IMR-90 (cell line): ENCODE data around the gene RMC1. TPM values are rescaled to one million over a fixed set of nuclear protein-coding genes. Genes with fewer than 3 reads are reported as not detected.
"Not testable (repeated sequence)": the region's sequence is repeated elsewhere in the genome, so short reads cannot be mapped to it uniquely, and the experiment has no call there.

Experiments
- ATAC-seq: fragments of 200-7000 bp; cut with Tn5 transposase; 2 replicates; pipeline ENCODE4 v1.9.1; 2020; ENCODE audit warnings: low read depth, mild to moderate bottlenecking, moderate library complexity
- BruUV-seq: library from RNA; stranded (reverse); fragments of 400-500 nt; replicated peaks from 2 replicates; lab custom pipeline; 2021; lab: Mats Ljungman, UMichigan
- CTCF ChIA-PET: fragments of 300-600 bp; formaldehyde crosslinking; extraction: SDS; loops from one replicate; lab custom pipeline; 2021; ENCODE audit warnings: antibody characterized with exemption; lab: Yijun Ruan, JAX
- POLR2A ChIA-PET: fragments of 300-600 bp; sonication (Branson Sonifier 250); formaldehyde crosslinking; loops from one replicate; lab custom pipeline; 2022; ENCODE audit warnings: antibody characterized with exemption; ENCODE audit not compliant: unreplicated experiment; lab: Charles Lee
- DNase-seq: peaks from one replicate; pipeline ENCODE4 v3.0.0; 2013
- H2AFZ ChIP-seq: replicated peaks from 2 replicates; pipeline ENCODE3; 2013; ENCODE audit warnings: low read length, mild to moderate bottlenecking; ENCODE audit not compliant: poor library complexity
- H2AK5ac ChIP-seq: 2 replicates; pipeline ENCODE4 v1.6.1; 2013; ENCODE audit warnings: low read depth, low read length, inconsistent platforms
- H2AK9ac ChIP-seq: replicated peaks from 2 replicates; pipeline ENCODE3; 2013; ENCODE audit warnings: mild to moderate bottlenecking, low read depth, low read length, moderate library complexity; ENCODE audit not compliant: poor library complexity
- H2BK120ac ChIP-seq: 2 replicates; pipeline ENCODE4 v1.6.1; 2013; ENCODE audit warnings: low read depth, low read length, inconsistent platforms
- H2BK15ac ChIP-seq: 3 replicates; pipeline ENCODE4 v1.6.1; 2013; ENCODE audit warnings: low read depth, low read length, inconsistent platforms
- H2BK20ac ChIP-seq: 2 replicates; pipeline ENCODE4 v1.6.1; 2013; ENCODE audit warnings: low read depth, mild to moderate bottlenecking, inconsistent platforms, low read length, moderate library complexity
- H2BK5ac ChIP-seq: 2 replicates; pipeline ENCODE4 v1.6.1; 2013; ENCODE audit warnings: mild to moderate bottlenecking, low read depth, low read length, inconsistent platforms; ENCODE audit not compliant: poor library complexity, severe bottlenecking
- H3K14ac ChIP-seq: replicated peaks from 2 replicates; pipeline ENCODE4 v1.6.1; 2013; ENCODE audit warnings: low read depth, low read length, inconsistent platforms
- H3K18ac ChIP-seq: 2 replicates; pipeline ENCODE4 v1.6.1; 2013; ENCODE audit warnings: low read depth, low read length, control low read depth
- H3K23ac ChIP-seq: 2 replicates; pipeline ENCODE4 v1.6.1; 2013; ENCODE audit warnings: low read depth, low read length, inconsistent platforms
- H3K27ac ChIP-seq: 2 replicates; pipeline ENCODE4 v1.5.1; 2013; ENCODE audit warnings: mild to moderate bottlenecking, control low read depth, low read length; ENCODE audit not compliant: insufficient read depth
- H3K27me3 ChIP-seq: 2 replicates; pipeline ENCODE4 v1.6.1; 2013; ENCODE audit warnings: low read length; ENCODE audit not compliant: control insufficient read depth, insufficient read depth
- H3K36me3 ChIP-seq: 2 replicates; pipeline ENCODE4 v1.6.1; 2013; ENCODE audit warnings: low read length, mixed read lengths; ENCODE audit not compliant: control insufficient read depth, insufficient read depth
- H3K4ac ChIP-seq: 2 replicates; pipeline ENCODE4 v1.6.1; 2013; ENCODE audit warnings: low read depth, low read length, inconsistent platforms
- H3K4me1 ChIP-seq: 2 replicates; pipeline ENCODE4 v1.6.1; 2013; ENCODE audit warnings: low read length, mixed read lengths; ENCODE audit not compliant: control insufficient read depth, insufficient read depth
- H3K4me2 ChIP-seq: 2 replicates; pipeline ENCODE4 v1.6.1; 2013; ENCODE audit warnings: low read depth, mild to moderate bottlenecking, control low read depth, low read length, moderate library complexity
- H3K4me3 ChIP-seq: 2 replicates; pipeline ENCODE4 v1.5.1; 2013; ENCODE audit warnings: low read depth, mild to moderate bottlenecking, control low read depth, low read length, moderate library complexity; ENCODE audit not compliant: insufficient read depth
- H3K56ac ChIP-seq: 2 replicates; pipeline ENCODE4 v1.6.1; 2013; ENCODE audit warnings: low read length, inconsistent platforms; ENCODE audit not compliant: insufficient read depth; ENCODE audit errors: extremely low read depth
- H3K79me1 ChIP-seq, 2 experiments: 2 replicates each; pipeline ENCODE4 v1.6.1; 2013; ENCODE audit warnings: low read length in 2 of 2, inconsistent platforms in 1 of 2, low read depth in 1 of 2
- H3K9ac ChIP-seq: 2 replicates; pipeline ENCODE4 v1.6.1; 2013; ENCODE audit warnings: low read depth, low read length, control low read depth
- H3K9me1 ChIP-seq: 2 replicates; pipeline ENCODE4 v1.6.1; 2013; ENCODE audit warnings: low read length, inconsistent platforms; ENCODE audit not compliant: insufficient read depth
- H3K9me3 ChIP-seq: 2 replicates; pipeline ENCODE4 v1.6.1; 2013; ENCODE audit warnings: low read length; ENCODE audit not compliant: control insufficient read depth, insufficient read depth
- H4K20me1 ChIP-seq: 2 replicates; pipeline ENCODE4 v1.6.1; 2013; ENCODE audit warnings: low read length, inconsistent platforms; ENCODE audit not compliant: insufficient read depth
- H4K5ac ChIP-seq: 2 replicates; pipeline ENCODE4 v1.6.1; 2013; ENCODE audit warnings: mild to moderate bottlenecking, low read depth, low read length, control low read depth
- H4K8ac ChIP-seq, 2 experiments: 2 replicates each; pipeline ENCODE4 v1.6.1; 2013; ENCODE audit warnings: low read depth in 2 of 2, low read length in 2 of 2, control low read depth in 1 of 2, inconsistent platforms in 1 of 2
- H4K91ac ChIP-seq: 2 replicates; pipeline ENCODE4 v1.6.1; 2013; ENCODE audit warnings: low read depth, low read length, inconsistent platforms; ENCODE audit not compliant: insufficient read depth
- ELK1 ChIP-seq: fragments of 150-350 bp; IDR thresholded peaks from 2 replicates; pipeline ENCODE4 v1.6.1; 2016; ENCODE audit warnings: low read depth, mild to moderate bottlenecking, low read length, moderate library complexity, borderline replicate concordance
- FOS ChIP-seq: fragments of 150-350 bp; IDR thresholded peaks from 2 replicates; pipeline ENCODE4 v1.6.1; 2016; ENCODE audit warnings: low read depth, low read length
- WGBS, 2 experiments: methylation state at CpG; one replicate each; pipeline versions ENCODE4 v1.1.5 to v1.1.7; 2013; ENCODE audit warnings: missing lambda C conversion rate in 2 of 2; ENCODE audit not compliant: insufficient read length in 1 of 2; ENCODE audit errors: extremely low coverage in 2 of 2; 5-methylcytosine and 5-hydroxymethylcytosine counted together
- dilution Hi-C: fragments of 300-500 bp; cut with HindIII; formaldehyde crosslinking; loops from one replicate; pipeline ENCODE4 v1.14.3; 2018; ENCODE audit warnings: low sequenced_read_pairs; ENCODE audit not compliant: unreplicated experiment
- in situ Hi-C: fragments of 300-500 bp; cut with MboI; formaldehyde crosslinking; loops from 3 replicates; pipeline ENCODE4 v1.14.3; 2019; ENCODE audit warnings: low sequenced_read_pairs, inconsistent platforms, mixed read lengths
- intact Hi-C: fragments of 100-400 bp; cut with micrococcal nuclease; formaldehyde crosslinking; loops from 2 replicates; pipeline ENCODE4 v1.10.0; 2022
- polyA plus RNA-seq, 3 experiments: library from polyadenylated mRNA; depleted of rRNA; stranded (reverse); fragments of >200 nt; gene quantifications; 2 replicates each; pipeline ENCODE4 v1.2.3, GENCODE V29; 2012; ENCODE audit warnings: low replicate concordance in 1 of 3
- total RNA-seq: library from RNA; depleted of rRNA; stranded (reverse); fragments of >200 nt; gene quantifications from 2 replicates; pipeline ENCODE4 v1.2.3, GENCODE V29; 2012
- TF ChIP-seq, protein P1 (sequence below): conservative IDR thresholded peaks from 2 replicates; pipeline ENCODE4 v1.5.1; 2012; ENCODE audit warnings: mild to moderate bottlenecking, low read depth, low read length, improper control_type of control experiment

RMC1 gene
- total and polyA plus RNA-seq, 2 of the 4 experiments (the other 2 are of a cell fraction), result 14.2 to 18.0 TPM

GRCh38 chr18:23556145-23556780, 53.0 kb downstream of the RMC1 start:
- Histone ChIP-seq H3K4me3 (no peak overlapping the region), H3K56ac (no peak overlapping the region), H3K9me1 (peaks cover 3% of the 10 kb centered on the region; the same call in 1 of the 2 replicates), H2AK9ac (no peak overlapping the region), H3K79me1 (peaks cover 1 to 3% of the 10 kb centered on the region in 2 experiments; a peak in 1 of 4 replicates), H2BK20ac (no peak overlapping the region), H2BK5ac (no peak overlapping the region), H4K20me1 (0 out of 2 replicates have a peak, but pooled peaks cover 2% of the 10 kb centered on the region), H3K14ac (no peak overlapping the region), H3K4ac (no peak overlapping the region), H3K9ac (no peak overlapping the region), H3K23ac (no peak overlapping the region), H3K4me1 (no peaks in the 10 kb centered on the region), H3K36me3 (peaks cover 50% of the 10 kb centered on the region), H3K4me2 (no peak overlapping the region), H4K8ac (no peak overlapping the region), H2BK15ac (no peak overlapping the region), H3K18ac (no peak overlapping the region), H2BK120ac (no peak overlapping the region), H3K9me3 (no peaks in the 10 kb centered on the region), H2AFZ (no peak overlapping the region), H4K91ac (no peak overlapping the region), H3K27me3 (no peaks in the 10 kb centered on the region), H2AK5ac (no peak overlapping the region), H4K5ac (no peak overlapping the region), H3K27ac (no peak overlapping the region)
- POLR2A ChIA-PET, result no interaction called here
- ATAC-seq (no peak), DNase-seq (no peak)
- no TSS peak for BruUV-seq
- CTCF ChIA-PET, result no interaction called here
- WGBS, 2 experiments, result 99% methylated on average over 14 of the region's 19 CpGs; no CpG with 5 or more reads in 1 of the 2 experiments
- dilution Hi-C loops, result no loop called here
- in situ Hi-C loops, result no loop called here
- intact Hi-C loops, result no loop called here
- TF ChIP-seq, protein P1, sequence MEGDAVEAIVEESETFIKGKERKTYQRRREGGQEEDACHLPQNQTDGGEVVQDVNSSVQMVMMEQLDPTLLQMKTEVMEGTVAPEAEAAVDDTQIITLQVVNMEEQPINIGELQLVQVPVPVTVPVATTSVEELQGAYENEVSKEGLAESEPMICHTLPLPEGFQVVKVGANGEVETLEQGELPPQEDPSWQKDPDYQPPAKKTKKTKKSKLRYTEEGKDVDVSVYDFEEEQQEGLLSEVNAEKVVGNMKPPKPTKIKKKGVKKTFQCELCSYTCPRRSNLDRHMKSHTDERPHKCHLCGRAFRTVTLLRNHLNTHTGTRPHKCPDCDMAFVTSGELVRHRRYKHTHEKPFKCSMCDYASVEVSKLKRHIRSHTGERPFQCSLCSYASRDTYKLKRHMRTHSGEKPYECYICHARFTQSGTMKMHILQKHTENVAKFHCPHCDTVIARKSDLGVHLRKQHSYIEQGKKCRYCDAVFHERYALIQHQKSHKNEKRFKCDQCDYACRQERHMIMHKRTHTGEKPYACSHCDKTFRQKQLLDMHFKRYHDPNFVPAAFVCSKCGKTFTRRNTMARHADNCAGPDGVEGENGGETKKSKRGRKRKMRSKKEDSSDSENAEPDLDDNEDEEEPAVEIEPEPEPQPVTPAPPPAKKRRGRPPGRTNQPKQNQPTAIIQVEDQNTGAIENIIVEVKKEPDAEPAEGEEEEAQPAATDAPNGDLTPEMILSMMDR, result no peak
- no peak for TF ChIP-seq FOS
- no peak for TF ChIP-seq ELK1

DNA sequence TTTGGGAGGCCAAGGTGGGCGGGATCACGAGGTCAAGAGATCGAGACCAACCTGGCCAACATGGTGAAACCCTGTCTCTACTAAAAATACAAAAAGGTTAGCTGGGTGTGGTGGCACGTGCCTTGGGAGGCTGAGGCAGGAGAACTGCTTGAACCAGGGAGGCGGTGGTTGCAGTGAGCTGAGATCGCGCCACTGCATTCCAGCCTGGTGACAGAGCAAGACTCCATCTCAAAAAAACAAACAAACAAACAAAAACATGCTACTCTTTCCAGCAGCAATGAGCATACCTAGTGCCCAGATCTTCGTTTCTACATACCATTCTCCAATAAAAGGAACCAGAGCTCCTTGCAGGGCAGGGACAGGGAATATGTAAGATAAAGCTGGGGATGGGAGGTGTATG, 54.2 kb downstream of the RMC1 start:
- H3K23ac ChIP-seq, H3K79me1 ChIP-seq, H3K4ac ChIP-seq, dilution Hi-C loops, POLR2A ChIA-PET, H4K91ac ChIP-seq, H3K4me3 ChIP-seq, H4K5ac ChIP-seq, H3K9ac ChIP-seq, H2BK120ac ChIP-seq, H3K9me3 ChIP-seq, intact Hi-C loops, H3K56ac ChIP-seq, H2BK20ac ChIP-seq, H4K8ac ChIP-seq, H3K9me1 ChIP-seq, H3K4me1 ChIP-seq, DNase-seq, H2AK9ac ChIP-seq, H2AK5ac ChIP-seq, H3K27ac ChIP-seq, H3K4me2 ChIP-seq, H3K27me3 ChIP-seq, H2BK15ac ChIP-seq, H4K20me1 ChIP-seq, in situ Hi-C loops, ATAC-seq, H3K14ac ChIP-seq, BruUV-seq, H2BK5ac ChIP-seq, CTCF ChIA-PET, H3K18ac ChIP-seq, H2AFZ ChIP-seq: not testable (repeated sequence)
- H3K36me3 ChIP-seq, result peaks cover 46% of the 10 kb centered on the region
- WGBS, 2 experiments, result no CpG with 5 or more reads among the region's 8 CpGs
